NCI-H2196 treated with DMSO at 0.1 percent for 48 hours (cell line): ENCODE results near the gene SORBS1.

Experiments used
- DNase-seq: peaks from one replicate; lab custom pipeline; 2025; ENCODE audit not compliant: unreplicated experiment; lab: John Stamatoyannopoulos, UW

The SORBS1 gene

GRCh38 chr10:95416270-95416669 lies 144.9 kb downstream of the SORBS1 start:
- DNase-seq = no peak

GRCh38 chr10:95415621-95416031 lies 145.5 kb downstream of the SORBS1 start:
- no peak for DNase-seq

- no peak for DNase-seq
Measured at GRCh38 chr10:95414844-95415485, 146.2 kb downstream of the SORBS1 start.

GRCh38 chr10:95414016-95414830 lies 146.9 kb downstream of the SORBS1 start:
- no peak for DNase-seq

GRCh38 chr10:95413588-95413987 lies 147.6 kb downstream of the SORBS1 start:
- DNase-seq = no peak

GRCh38 chr10:95411635-95412034 lies 149.5 kb downstream of the SORBS1 start:
- DNase-seq = no peak

GRCh38 chr10:95408983-95409873 lies 151.9 kb downstream of the SORBS1 start:
- DNase-seq = no peak

- no peak for DNase-seq
Measured at GRCh38 chr10:95408148-95408960, 152.8 kb downstream of the SORBS1 start.

- no peak for DNase-seq
Measured at GRCh38 chr10:95407546-95407945, 153.6 kb downstream of the SORBS1 start.

- DNase-seq = no peak
Measured at GRCh38 chr10:95406651-95407280, 154.4 kb downstream of the SORBS1 start.

- no peak for DNase-seq
Measured at GRCh38 chr10:95405655-95406054, 155.5 kb downstream of the SORBS1 start.

- DNase-seq = no peak
Measured at GRCh38 chr10:95404864-95405263, 156.3 kb downstream of the SORBS1 start.

- DNase-seq = no peak
Measured at GRCh38 chr10:95404462-95404858, 156.7 kb downstream of the SORBS1 start.

- DNase-seq = no peak
Measured at GRCh38 chr10:95403700-95404461, 157.3 kb downstream of the SORBS1 start.

GRCh38 chr10:95401704-95402469 lies 159.3 kb downstream of the SORBS1 start:
- no peak for DNase-seq

- no peak for DNase-seq
Measured at GRCh38 chr10:95400787-95401186, 160.4 kb downstream of the SORBS1 start.

- no peak for DNase-seq
Measured at GRCh38 chr10:95399183-95399582, 162.0 kb downstream of the SORBS1 start.

- no peak for DNase-seq
Measured at GRCh38 chr10:95397747-95398146, 163.4 kb downstream of the SORBS1 start.

- DNase-seq = no peak
Measured at GRCh38 chr10:95395947-95396449, 165.2 kb downstream of the SORBS1 start.
